MCF 10A (cell line): ENCODE measurements around the gene ACTR1B. TPM values are rescaled to one million over a fixed set of nuclear protein-coding genes. Genes with fewer than 3 reads are reported as not detected.
A peak's percentile ranks its signal among the peaks of the same experiment; 100 is the strongest.

Experiments used
- BruUV-seq: library from RNA; stranded (reverse); fragments of 400-500 nt; replicated peaks from 2 replicates; lab custom pipeline; 2021; lab: Mats Ljungman, UMichigan
- CTCF ChIA-PET: fragments of 300-600 bp; sonication (Branson Sonifier 250); formaldehyde crosslinking; extraction: SDS; loops from one replicate; lab custom pipeline; 2021; ENCODE audit warnings: antibody characterized with exemption, inconsistent platforms; lab: Yijun Ruan, JAX
- POLR2A ChIA-PET: fragments of 300-600, 350-650 bp; sonication (Branson Sonifier 250); formaldehyde crosslinking; extraction: SDS; loops from one replicate; lab custom pipeline; 2020; ENCODE audit warnings: antibody characterized with exemption, inconsistent platforms; lab: Yijun Ruan, JAX
- DNase-seq: peaks from one replicate; pipeline ENCODE4 v3.0.0-alpha.2; 2018; ENCODE audit not compliant: unreplicated experiment
- H3K27ac Mint-ChIP-seq: one replicate; pipeline ENCODE4 v1.8.0; 2022; ENCODE audit warnings: mild to moderate bottlenecking, low read depth, mixed read lengths; ENCODE audit not compliant: unreplicated experiment
- H3K27me3 Mint-ChIP-seq: one replicate; pipeline ENCODE4 v1.8.0; 2022; ENCODE audit warnings: mixed read lengths; ENCODE audit not compliant: insufficient read depth, unreplicated experiment
- H3K36me3 Mint-ChIP-seq: one replicate; pipeline ENCODE4 v1.8.0; 2022; ENCODE audit warnings: mild to moderate bottlenecking, moderate library complexity, mixed read lengths; ENCODE audit not compliant: insufficient read depth, unreplicated experiment
- H3K4me1 Mint-ChIP-seq: one replicate; pipeline ENCODE4 v1.8.0; 2022; ENCODE audit warnings: mixed read lengths; ENCODE audit not compliant: insufficient read depth, unreplicated experiment
- H3K4me3 Mint-ChIP-seq: one replicate; pipeline ENCODE4 v1.8.0; 2022; ENCODE audit warnings: mild to moderate bottlenecking, moderate library complexity, mixed read lengths; ENCODE audit not compliant: unreplicated experiment
- H3K9me3 Mint-ChIP-seq: one replicate; pipeline ENCODE4 v1.8.0; 2022; ENCODE audit warnings: mixed read lengths; ENCODE audit not compliant: unreplicated experiment
- CTCF ChIP-seq: fragments of 200-600 bp; IDR thresholded peaks from one replicate; pipeline ENCODE4 v1.8.0; 2022; ENCODE audit warnings: antibody characterized with exemption, mild to moderate bottlenecking; ENCODE audit not compliant: unreplicated experiment
- intact Hi-C: fragments of 100-400 bp; cut with micrococcal nuclease; formaldehyde crosslinking; loops from 2 replicates; pipeline ENCODE4 v1.14.1; 2022
- total RNA-seq: library from RNA; stranded (reverse); gene quantifications from 2 replicates; pipeline ENCODE4 v1.2.3, GENCODE V29; 2022

Gene ACTR1B
- total RNA-seq, 1 experiment from 2014 or later, result 63.7 TPM

- peaks cover 41% of the 10 kb centered on the region for H3K36me3 Mint-ChIP-seq
- no peak overlapping the region for H3K27ac Mint-ChIP-seq
- ChIA-PET POLR2A (interaction anchor here (3.7 kb wide), 1 partner anchor 11 kb away, joined by 25 read pairs; no protein-coding TSS in a partner anchor), CTCF (interaction anchor here (1.4 kb wide), 1 partner anchor 45 kb away, joined by 5 read pairs; no protein-coding TSS in a partner anchor)
- intact Hi-C loops, result no loop called here
- H3K27me3 Mint-ChIP-seq, result no peaks in the 10 kb centered on the region
- peaks cover 7% of the 10 kb centered on the region for H3K4me1 Mint-ChIP-seq
- BruUV-seq, result no TSS peak
- H3K9me3 Mint-ChIP-seq, result peaks cover 26% of the 10 kb centered on the region
- no peak for DNase-seq
- no peak for TF ChIP-seq CTCF
- H3K4me3 Mint-ChIP-seq, result no peak overlapping the region
Observed at GRCh38 chr2:97651114-97651513, 12.7 kb downstream of the ACTR1B start.

GRCh38 chr2:97646977-97647376, 16.9 kb downstream of the ACTR1B start:
- Mint-ChIP-seq H3K9me3 (no peaks in the 10 kb centered on the region), H3K27me3 (no peaks in the 10 kb centered on the region), H3K4me3 (peak overlapping the region; percentile 96), H3K36me3 (peaks cover 41% of the 10 kb centered on the region), H3K27ac (peak overlapping the region; percentile 90), H3K4me1 (peaks cover 12% of the 10 kb centered on the region)
- no peak for DNase-seq
- ChIA-PET CTCF (interaction anchor here (0.8 to 3.6 kb wide), 3 partner anchors 16 to 53 kb away, joined by 3 to 34 read pairs (median 11); partner anchors contain the start of gene ACTR1B), POLR2A (interaction anchor here (0.8 to 5.9 kb wide), 7 partner anchors 8 to 81 kb away, joined by 3 to 150 read pairs (median 5); partner anchors contain the start of genes ACTR1B and ANKRD36B)
- TF ChIP-seq CTCF, result no peak
- no TSS peak for BruUV-seq
- intact Hi-C loops, result no loop called here

- intact Hi-C loops, result no loop called here
- CTCF ChIA-PET, result interaction anchor here (0.6 to 3.6 kb wide), 6 partner anchors 17 to 1577 kb away, joined by 3 to 34 read pairs (median 8); partner anchors contain the start of gene ACTR1B
- H3K4me3 Mint-ChIP-seq, result peak within 1 kb of the TSS; percentile 96
- peaks cover 41% of the 10 kb centered on the region for H3K36me3 Mint-ChIP-seq
- peak within 1 kb of the TSS; percentile 90 for H3K27ac Mint-ChIP-seq
- no TSS peak for BruUV-seq
- TF ChIP-seq CTCF, result no peak
- POLR2A ChIA-PET, result interaction anchor here (0.6 to 5.9 kb wide), 19 partner anchors 9 to 1581 kb away, joined by 3 to 150 read pairs (median 5); partner anchors contain the start of genes ACTR1B and ANKRD36B
- H3K9me3 Mint-ChIP-seq, result no peaks in the 10 kb centered on the region
- no peaks in the 10 kb centered on the region for H3K27me3 Mint-ChIP-seq
- H3K4me1 Mint-ChIP-seq, result peaks cover 12% of the 10 kb centered on the region
- DNase-seq, result peak; percentile 97
Observed at GRCh38 chr2:97645695-97646629, 17.9 kb downstream of the ACTR1B start, which contains the start of gene COX5B. Gene COX5B (plus strand): TSS chr2:97646062. CDS start chr2:97646087, 25 bp downstream.
